B cell (primary cell): Measurements from ENCODE around the gene CYBB.

Source experiments
- CTCF ChIP-seq: fragments of 200-600 bp; IDR thresholded peaks from one replicate; pipeline ENCODE4 v1.8.0; 2022; ENCODE audit warnings: antibody characterized with exemption, mild to moderate bottlenecking
- EZH2 ChIP-seq: IDR thresholded peaks from 2 replicates; pipeline ENCODE4 v1.6.1; 2012; ENCODE audit warnings: borderline replicate concordance, low read depth, mild to moderate bottlenecking, moderate library complexity, low read length; ENCODE audit not compliant: insufficient read depth, poor library complexity, severe bottlenecking

GRCh38 chrX:37800717-37801116 lies 20.9 kb downstream of the CYBB start:
- no peak for TF ChIP-seq CTCF
- TF ChIP-seq EZH2 = no peak
